Activated naive CD8-positive, alpha-beta T cell treated with anti-CD3 and anti-CD28 coated beads, Interleukin-2, amount 50 U/mL, for 16 hours (primary cell): ENCODE results near the gene TFIP11.
"Not testable (repeated sequence)": the region's sequence is repeated elsewhere in the genome, so short reads cannot be mapped to it uniquely, and the experiment has no call there.

Source experiments
- DNase-seq: peaks from one replicate; pipeline ENCODE4 v3.0.0-alpha.2; 2020; ENCODE audit warnings: low read depth, low spot score

Gene TFIP11

DNA sequence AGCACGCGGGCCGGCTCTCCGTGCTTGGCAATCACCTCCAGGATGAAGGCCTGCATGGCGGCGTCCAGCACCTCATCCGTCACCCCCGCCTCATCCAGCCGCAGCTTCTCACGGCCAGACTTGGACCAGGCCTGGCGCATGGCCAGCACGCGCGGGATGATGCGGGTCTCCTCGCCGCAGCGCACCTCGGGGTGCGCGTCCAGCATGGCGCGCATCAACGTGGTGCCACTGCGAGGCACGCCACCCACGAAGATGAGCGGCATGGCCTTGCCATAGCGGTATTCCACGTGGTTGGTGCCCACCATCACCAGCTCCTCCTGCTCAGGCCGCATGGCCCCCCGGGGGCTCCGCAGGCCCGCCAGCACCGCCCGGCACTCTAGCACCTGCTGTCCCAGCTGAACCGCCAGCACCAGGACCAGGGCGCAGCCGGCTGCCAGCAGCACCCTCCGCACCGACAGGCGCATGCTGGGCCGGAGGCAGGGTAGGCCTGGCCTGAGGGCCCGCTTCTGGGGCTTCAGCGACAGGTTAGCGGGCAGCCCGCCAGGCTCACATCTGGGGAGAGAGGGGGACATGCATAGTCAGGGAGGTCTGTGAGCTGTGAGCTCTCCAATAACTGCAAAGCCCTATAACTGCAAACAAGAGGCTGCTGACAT, 29.0 kb upstream of the TFIP11 start:
- no peak for DNase-seq

DNA sequence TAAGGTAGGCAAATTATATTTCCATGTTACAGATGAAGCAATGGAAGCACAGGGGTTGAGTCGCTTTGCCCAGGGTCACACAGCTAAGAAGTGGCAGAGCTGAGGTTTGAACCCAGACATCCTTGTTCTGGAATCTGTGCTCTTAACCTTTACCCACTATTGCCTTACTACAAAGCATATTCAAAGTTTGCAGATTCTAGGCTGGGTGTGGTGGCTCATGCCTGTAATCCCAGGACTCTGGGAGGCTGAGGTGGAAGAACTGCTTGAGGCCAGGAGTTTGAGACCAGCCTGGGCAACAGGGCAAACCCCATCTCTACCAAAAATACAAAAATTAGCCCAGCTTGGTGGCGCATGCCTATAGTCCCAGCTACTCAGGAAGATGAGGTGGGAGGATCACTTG, 27.8 kb upstream of the TFIP11 start:
- DNase-seq, result no peak

- no peak for DNase-seq
Observed at GRCh38 chr22:26536762-26537134, 24.5 kb upstream of the TFIP11 start.

GRCh38 chr22:26536056-26536761, 23.9 kb upstream of the TFIP11 start:
- DNase-seq, result no peak

DNA sequence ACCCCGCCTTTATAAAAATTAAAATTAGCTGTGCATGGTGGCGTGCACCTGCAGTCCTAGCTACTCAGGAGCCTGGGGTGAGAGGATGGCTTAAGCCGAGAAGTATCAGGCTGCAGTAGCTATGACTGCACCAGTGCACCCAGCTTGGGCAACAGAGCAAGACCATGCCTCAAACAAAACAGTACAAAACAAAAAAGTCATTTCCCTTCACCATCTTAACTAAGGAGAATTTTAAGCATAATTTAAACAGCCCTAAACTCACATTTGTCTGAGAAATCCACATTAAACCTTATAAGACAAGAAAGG, 23.3 kb upstream of the TFIP11 start:
- no peak for DNase-seq

DNA sequence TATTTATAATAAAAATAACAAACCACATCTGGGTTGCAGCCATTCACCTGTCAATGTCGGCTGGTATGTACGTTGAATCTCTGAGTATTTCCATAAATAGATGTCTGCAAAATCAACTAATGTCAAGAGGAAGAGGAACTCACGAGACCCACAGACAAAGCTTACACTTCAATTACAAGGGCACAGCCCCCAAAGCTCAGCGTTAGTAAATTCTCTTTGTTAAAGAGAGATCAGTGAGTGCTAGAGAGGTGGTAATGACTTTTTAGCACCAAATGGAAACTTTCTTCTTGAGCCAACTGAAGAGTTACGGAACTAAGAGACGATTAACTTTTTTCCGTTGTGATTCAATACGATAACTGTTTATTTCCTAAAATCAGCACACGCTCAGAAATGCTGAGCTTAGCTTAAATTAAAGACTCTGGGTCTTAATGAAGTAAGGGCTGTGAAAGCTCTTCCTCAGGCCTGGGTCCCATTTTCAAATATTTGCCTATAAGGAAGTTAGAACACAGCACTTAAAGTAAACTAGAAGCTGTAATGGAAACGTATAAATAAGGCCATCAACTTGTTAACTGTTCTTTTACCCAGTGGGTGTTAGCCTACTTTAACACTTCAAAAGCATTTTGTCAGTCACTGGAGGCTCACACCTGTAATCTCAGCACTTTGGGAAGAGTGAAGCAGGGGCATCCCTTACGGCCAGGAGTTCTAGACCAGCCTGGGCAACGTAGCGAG, 22.8 kb upstream of the TFIP11 start:
- DNase-seq, result no peak

DNA sequence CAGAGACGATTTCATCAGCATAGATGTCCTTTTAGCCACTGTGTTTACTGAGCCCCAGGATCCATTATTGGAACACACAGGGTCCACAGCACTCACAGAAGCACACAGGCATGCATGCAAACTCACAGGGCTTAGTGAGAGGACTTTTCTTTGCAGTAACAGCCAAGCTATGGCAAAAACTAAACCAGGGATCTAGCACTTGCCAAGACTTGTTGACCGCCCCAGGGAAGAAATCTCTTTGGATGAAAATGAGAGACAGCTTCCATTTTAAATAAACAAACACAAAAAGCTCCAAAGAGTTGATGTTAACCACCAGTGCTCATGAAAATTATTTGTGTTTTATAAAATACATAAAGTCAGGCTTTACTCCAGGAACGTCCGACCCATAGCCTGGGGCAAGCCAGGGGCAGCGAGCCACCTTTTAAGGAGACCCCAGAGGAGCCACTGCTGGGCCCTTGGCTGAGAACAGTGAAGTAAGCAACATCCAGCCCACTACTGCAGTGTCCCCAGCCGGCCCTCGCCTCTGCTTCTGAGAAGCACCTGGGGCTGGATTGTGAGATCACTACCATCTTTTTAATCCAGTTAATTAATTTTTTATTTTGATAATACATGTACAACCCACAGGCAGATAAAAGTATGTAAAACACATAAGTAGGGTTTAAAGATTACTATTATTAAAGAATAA, 22.0 kb upstream of the TFIP11 start:
- no peak for DNase-seq

DNA sequence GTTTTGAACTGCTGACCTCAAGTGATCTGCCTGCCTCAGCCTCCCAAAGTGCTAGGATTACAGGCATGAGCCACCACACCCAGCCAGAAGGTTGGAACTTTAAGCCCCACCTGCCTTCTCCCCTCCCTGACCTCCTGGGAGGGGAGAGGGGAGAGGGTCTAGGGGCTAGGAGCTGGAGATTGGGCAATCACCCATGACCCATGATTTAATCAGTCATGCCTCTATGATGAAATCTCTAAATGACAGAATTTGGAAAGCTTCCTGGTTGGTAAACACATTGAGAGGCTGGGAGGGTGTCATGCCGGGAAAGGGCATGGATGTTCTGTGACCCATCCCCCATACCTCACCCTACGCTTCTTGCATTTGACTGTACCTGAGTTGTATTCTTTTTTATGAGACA, 17.1 kb upstream of the TFIP11 start:
- DNase-seq, result no peak

- not testable (repeated sequence) for DNase-seq
Observed at GRCh38 chr22:26528518-26528917, 16.2 kb upstream of the TFIP11 start.

- no peak for DNase-seq
Observed at GRCh38 chr22:26527574-26528465, 15.5 kb upstream of the TFIP11 start.

DNA sequence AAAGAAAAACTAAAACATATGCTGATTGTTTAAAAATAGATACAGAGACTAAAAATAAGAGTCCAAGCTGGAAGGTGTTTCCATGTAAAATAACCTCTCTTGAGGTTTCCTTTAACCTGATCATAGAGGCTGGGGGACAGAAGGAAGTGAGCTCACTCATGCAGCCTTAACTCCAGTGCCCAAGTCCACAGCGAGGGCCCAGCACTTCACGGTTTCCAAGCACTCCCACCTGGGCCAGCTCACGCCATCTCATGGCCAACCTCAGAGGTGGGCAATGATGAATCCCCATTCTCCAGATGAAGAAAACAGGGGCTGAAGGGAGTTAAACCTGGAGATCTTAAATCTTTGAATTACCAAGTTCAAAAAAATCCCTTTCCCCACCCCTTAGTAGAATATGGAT, 14.9 kb upstream of the TFIP11 start:
- DNase-seq, result no peak

DNA sequence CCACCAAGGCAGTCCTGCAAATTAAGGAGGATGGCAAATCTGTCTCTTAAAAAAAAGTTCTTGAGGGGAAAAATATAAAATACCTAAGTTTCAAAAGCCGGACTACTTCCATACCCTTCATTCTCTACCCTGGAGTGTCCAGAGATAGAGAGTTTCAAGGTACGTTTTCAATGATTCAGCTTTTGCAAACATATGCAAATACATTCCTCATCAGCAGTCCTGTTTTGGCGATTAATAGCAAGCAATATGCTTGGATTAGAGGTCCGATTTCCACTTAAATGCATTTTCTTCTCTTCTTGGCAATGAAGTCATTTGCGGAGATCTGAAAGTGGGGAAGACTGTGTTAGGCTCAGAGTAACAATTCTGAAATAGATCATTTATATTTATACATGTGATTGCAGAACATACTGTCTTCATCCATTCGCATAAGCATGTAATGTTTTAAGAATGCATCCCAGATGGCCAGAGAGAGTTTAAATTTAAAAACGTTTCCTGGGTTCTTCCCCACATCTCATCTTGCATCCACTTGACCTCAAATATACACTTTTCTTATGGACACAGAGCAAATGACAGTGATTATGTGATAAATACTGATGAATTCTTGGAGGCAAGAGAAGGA, 13.8 kb upstream of the TFIP11 start:
- no peak for DNase-seq

DNA sequence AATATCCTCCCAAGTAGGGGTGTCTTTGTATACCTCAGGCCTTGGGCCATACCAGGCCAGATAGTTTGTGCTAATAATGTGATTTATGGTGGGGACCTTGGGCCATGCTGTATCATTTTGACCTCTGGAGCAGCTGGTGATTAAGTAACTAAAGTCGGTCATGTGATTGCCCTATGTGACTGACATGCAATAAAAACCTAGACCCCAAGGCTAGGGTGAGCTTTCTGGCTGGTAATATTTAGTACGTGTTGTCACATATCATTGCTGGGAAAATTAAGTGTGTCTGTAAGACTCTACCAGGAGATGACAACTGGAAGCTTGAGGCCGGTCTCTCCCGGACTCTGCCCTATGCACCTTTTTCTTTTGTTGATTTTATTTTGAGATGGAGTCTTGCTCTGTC, 12.6 kb upstream of the TFIP11 start:
- no peak for DNase-seq

DNA sequence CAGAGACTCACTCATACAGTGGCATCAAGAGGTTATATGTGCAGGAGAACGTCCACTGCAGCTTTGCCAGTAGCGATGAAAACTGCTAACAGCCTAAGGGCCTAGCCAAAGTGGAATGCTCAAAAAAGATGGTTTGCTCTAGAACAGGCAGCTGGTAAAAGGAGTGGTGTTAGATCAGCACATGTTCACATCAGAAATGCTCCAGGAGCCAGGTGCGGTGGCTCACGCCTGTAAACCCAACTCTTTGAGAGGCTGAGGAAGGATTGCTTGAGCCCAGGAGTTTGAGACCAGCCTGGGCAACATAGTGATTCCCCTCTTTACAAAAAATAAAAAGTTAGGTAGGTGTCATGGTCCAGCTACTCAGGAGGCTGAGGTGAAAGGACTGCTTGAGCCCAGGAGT, 10.3 kb upstream of the TFIP11 start:
- DNase-seq, result no peak

DNA sequence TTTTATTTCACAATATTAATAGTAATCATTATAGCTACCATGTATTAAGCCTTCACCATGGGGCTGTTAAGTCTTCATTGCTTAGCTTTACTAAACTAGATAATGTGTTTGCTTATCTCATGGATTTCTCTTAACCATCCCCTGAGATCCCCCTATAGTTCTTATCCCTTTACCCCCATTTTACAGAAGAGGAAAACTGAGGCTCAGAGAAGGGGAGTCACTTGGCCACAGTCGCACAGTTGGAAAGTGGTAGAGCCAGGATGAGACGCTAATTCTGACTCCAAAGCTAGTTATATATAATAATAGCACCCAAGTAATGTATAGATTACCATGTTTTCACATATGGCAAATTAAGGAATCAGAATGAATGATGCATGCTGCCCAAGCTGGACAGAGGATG, 9.7 kb upstream of the TFIP11 start:
- DNase-seq, result no peak

DNA sequence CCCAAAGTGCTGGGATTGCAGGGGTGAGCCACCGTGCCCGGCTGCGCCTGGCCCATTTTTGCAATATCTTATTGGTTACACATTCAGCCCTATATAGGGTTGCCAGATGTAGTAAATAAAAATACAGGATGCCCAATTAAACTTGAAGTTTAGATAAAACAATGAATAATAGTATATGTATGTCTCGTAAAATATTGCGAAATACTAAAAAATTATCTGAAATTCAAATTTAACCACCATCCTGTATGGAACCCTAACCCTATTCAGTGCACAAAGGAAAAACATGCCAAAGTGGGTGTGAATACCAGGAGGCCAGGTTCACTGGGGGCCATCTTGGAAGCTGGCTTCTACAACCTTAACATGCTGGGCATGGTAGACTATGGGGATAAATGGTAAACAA, 5.2 kb upstream of the TFIP11 start:
- no peak for DNase-seq

DNA sequence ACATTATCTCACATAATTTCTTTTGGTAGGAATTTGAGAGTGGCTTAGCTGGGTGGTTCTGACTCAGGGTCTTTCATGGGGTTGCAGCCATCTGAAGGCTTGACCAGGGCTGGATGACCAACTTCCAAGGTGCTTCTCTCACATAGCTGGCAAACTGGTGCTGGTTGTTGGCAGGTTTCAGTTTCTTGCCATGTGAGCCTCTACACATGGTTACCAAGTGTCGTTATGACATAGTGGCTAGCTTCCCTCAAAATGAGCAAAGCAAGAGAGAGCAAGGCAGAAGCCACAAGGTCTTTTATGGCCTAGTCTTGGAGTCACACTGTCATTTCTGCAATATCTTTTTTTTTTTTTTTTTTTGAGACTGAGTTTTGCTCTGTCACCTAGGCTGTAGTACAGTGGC, 4.2 kb upstream of the TFIP11 start:
- no peak for DNase-seq

- no peak for DNase-seq
Observed at GRCh38 chr22:26515931-26516330, 3.7 kb upstream of the TFIP11 start.

GRCh38 chr22:26514419-26515161, 2.3 kb upstream of the TFIP11 start:
- DNase-seq, result no peak

- no peak for DNase-seq
Observed at GRCh38 chr22:26513838-26514237, 1.6 kb upstream of the TFIP11 start.
